Effector CD8-positive, alpha-beta T cell (primary cell): Measurements from ENCODE around the gene VPS13D.

Experiments
- DNase-seq: peaks from one replicate; lab custom pipeline; 2025; lab: John Stamatoyannopoulos, UW

The VPS13D gene

GRCh38 chr1:12228979-12229378 is 851 bp upstream of the VPS13D start:
- DNase-seq: no peak

DNA sequence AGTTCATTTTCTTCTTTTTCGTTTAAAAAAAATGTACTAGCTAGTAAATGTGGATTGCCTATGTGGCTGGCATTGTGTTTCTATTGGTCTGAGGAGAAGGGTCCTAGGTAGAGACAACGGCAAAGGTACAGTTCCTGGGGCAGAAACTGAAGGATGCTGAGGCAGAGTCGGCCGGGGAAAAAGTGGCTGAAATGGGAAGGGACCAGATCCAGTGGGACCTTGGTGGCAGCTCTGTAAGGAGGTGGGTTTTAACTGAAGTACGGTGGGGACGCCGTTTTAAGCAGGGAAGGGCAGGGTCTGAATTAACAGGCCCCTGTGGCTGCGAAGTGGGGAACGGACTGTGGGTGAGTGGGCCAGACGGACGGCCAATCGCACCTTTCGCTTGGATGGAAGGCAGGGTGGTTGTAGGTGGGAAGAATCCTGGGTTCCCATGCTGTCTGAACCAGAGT is 420 bp upstream of the VPS13D start:
- no peak for DNase-seq

DNA sequence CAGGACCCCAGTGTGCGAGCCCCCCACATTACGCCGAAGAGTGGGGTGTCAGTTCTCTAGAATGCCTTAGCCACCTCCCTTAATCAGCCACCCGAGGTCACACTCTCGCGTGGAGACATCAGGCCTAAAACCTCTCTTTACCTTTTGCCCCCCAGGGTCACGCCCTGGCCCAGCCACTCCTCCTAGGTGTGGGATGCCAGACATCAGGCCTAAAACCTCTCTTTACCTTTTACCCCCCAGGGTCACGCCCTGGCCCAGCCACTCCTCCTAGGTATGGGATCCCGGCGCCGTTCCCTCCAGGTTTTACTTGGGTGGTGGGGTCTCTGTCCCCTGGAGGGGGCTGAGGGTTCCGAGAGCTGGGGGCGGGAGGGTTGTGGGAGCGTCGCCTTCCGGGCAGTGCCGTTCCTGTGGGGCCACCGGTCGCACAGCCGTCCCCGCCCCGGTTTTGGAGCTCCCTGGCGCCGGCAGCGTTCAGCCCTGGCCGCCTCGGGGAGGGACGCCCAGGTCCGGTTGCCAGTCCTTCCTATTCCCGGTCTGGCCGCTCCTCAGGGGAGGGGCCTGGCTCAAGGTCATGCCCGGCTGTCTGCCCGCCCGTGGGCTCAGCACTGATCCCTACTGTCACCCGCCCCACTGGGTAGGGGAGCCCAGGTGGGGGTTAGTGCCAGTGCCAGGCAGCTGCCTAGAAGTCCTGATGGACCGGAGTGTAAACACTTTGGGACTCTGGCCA is 882 bp downstream of the VPS13D start:
- DNase-seq: no peak

DNA sequence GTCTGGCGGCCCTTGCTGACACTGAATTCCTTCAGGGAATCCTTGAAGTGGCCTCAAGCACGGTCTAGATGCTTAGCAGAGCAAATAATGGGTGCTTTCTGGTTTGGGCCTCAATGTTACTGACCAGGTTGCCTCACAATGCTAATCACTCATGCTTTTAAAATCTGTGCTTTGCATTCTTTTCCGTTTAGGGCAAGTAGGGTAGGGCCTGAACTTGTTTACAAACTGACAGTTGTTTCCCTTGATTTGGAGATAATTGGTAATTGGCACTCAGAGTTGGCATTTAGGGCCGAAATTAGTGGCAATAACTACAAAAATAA is 1.4 kb downstream of the VPS13D start:
- no peak for DNase-seq

DNA sequence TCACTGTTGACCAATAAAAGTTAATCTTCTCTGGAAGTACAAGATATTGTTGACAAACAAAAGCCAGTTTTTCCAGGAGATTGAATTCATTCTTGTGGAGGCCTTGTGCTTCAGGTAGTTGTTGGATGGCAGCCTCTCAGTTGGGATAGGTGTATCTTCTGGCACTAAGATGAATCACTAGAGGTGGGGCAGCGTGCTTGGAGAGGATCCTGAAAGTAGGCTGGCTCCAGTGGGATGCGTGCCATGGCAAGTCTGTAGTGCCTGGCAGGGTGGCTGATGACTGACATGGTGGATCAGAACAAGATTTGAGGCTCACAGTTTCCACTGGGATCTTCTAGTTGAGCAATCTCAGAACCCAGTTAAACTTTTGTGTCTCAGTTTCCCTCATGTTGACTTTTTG is 2.4 kb downstream of the VPS13D start:
- DNase-seq: no peak

- no peak for DNase-seq
Observed at GRCh38 chr1:12244078-12244477, 14.2 kb downstream of the VPS13D start.

DNA sequence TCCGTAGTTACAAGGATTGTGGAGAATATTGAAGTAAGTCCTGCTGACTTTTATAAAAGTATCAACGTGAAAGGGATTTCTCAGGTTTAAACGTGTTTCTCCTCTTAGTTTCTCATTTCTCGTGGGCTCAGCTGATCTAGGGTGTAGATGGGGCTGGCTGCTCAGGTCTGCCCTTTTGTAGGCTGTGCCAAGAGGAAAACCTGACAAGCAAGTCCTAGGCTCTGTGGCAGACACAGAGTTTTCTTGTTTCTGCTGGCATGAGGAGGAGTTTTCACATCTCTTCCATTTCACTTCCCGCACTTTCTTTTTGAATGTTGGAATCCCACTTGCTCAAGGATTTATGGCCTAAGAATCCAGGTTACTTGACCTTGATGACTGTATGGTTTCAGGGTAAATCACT is 14.8 kb downstream of the VPS13D start:
- DNase-seq: no peak

DNA sequence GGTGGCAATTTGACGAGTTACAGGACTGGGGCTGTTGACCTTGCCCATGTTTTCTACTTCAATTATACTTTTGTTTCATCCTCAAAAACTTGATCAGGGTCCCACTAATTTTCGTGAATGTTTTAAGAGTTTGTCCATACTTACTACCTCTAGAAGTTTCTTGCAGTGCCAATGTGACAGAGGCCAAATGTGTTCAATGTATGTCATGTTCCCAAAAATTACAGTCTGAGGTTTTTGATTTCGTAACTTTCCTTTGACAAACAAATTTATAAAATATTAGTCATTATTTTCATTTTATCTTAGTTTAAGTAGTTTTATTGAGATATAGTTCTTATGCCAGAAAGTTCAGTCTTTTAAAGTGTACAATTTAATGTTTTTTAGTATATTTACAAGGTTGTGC is 15.3 kb downstream of the VPS13D start:
- DNase-seq: no peak

GRCh38 chr1:12245733-12246132 is 15.9 kb downstream of the VPS13D start:
- no peak for DNase-seq

DNA sequence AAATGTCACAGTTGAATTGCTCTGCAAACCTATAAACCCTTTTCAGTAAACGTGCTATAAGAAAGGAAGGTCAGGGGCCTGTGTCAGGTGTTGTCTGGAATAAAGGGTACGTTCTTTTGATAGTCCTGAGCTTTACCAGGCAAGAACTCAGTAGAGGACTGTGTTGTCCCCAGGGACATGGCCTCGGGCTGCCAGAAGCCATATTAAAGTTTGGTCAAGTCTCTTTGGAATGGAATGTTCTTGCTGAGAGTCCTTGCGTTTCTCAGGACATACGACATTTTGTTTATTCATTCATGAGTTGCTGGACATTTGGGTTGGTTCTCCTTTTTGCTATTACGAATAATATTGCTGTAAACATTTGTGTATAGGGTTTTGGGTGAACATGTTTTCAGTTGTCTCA is 16.8 kb downstream of the VPS13D start:
- no peak for DNase-seq

DNA sequence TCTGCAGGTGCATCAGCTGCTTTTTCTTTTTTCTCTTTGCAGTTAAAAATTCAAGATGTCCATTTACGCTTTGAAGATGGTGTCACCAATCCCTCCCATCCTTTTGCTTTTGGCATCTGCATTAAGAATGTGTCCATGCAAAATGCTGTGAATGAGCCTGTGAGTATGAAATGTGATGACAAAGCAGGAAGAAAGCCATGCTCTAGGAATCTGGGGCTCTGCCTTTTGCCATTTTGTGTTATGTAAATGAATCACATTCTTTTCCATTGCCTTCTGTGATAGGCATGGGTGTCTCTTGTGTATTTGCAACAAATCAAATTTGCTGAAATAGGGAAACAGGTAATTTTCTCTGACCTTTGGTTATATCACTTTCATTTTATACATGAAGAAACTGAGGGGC is 19.4 kb downstream of the VPS13D start:
- DNase-seq: no peak

DNA sequence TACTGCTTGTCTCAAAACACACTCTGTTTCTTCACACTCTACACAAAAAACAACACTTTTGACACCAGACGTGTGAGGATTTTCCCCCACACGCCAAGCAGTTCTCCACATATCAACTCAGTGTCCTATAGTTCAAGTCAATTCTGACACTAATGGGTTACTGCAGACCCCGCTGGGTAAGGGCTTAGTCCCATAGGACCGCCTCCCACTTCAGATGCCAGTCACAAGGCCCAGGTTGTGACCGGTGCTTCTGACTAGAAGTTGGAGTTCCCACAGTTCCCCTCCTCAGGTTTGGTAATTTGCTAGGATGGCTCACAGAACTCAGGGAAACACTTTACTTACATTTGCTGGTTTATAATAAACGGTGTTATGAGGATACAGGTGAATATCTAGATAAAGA is 19.9 kb downstream of the VPS13D start:
- DNase-seq: no peak

DNA sequence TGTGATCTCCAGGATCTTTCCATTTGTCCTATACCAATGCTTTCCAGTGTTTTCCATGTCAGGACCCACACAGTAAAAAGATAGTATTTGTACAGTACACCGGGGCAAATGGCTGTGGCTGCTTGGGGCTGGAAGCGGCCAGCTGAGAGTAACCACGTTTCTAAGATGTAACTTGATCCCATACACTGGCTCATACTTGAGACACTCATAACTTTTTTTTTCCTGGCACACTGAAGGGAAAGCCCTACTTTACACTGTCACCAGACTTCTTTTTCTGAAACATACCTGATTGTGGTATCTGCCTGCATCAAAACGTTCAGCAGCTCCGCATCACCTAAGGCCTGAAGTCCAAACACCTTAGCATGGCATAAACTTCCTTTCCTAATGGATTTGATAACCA is 21.6 kb downstream of the VPS13D start:
- no peak for DNase-seq

DNA sequence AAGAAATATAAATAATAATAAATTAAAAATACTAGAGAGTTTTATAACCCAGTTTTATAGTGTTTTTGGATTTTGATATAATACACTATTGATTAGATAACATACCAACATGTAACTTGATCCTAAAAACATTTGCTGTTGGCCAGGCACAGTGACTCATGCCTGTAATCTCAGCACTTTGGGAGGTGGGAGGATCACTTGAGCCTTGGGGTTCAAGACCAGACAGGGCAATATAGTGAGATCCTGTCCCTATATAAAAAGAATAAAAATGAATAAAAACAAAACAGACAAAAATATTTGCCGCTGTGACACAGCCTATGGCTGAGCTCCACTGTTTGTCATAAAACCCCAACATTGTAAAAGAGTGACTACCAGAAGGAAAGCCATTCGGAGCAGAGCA is 26.1 kb downstream of the VPS13D start:
- no peak for DNase-seq

DNA sequence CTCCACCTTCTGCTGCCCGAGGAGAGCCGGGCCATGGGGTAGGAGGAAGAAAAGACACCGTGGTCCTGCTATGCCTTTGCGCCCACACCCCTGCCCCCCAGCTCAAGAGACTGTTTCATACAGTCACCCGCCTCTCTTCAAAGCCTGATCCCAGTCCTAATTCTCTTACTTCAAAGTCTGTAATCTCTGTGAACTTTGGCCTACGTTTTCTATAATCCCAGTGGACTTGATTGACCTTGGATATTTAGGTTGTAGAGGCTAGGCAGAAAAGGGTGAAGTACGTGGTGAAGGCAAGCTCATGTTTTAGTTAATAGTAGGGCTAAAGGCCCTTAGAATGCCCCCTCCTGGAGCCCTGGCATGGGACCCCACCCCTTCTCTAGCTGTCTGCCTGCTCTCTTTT is 28.4 kb downstream of the VPS13D start:
- no peak for DNase-seq

DNA sequence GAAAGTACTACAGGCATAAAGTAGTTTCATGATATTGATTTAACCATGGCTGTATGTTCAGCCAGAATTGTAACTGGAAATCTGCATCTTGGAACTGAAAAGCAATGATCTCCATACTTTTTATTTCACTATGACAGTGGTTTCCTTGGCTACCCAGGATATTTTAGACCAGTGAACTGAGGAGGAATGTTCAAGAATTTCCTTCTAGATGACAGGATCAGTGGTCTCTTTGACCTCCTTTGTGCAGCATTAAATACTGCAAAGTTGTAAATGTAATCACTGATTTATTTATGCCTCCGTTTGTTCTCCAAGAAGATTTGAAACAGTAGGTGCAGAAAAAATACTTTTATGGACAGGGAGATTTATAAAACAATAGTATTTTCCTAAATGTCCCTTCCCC is 39.5 kb downstream of the VPS13D start:
- DNase-seq: no peak

DNA sequence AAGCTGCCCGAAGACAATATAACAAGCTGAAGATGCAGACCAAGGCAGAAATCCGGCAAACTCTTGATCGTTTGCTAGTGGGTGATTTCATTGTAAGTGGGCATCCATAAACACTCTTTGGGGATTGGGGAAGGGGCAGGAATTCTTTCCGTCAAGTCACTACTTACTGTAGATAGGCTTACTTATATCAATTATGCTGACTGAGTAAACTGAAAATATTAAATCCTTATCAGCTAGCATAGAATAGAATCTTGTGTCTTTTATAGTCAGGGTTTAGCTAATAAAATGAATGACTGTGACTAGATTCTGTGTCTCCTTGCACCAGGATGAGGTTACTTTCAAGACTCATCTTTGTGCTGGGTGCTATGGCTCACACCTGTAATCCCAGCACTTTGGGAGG is 41.2 kb downstream of the VPS13D start:
- no peak for DNase-seq

GRCh38 chr1:12272770-12273169 is 42.9 kb downstream of the VPS13D start:
- DNase-seq: no peak

DNA sequence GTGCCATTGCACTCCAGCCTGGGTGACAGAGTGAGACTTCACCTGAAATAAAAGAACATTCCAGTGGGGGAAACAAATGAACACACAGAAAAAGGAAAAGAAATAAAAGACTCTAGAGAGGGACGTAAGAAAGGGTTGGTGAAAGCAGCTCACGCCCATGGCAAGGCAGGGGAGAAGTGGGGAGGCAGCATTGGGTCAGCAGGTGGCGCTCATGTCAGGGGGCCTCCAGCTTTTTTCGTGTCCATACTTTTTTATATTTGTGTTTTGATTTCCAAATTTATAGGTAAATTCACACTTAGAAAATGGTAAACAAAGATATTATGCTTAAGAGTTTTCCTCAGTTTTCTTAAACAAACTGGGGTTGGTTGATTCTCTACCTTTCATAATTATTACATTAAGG is 45.5 kb downstream of the VPS13D start:
- peak; percentile 2 for DNase-seq

GRCh38 chr1:12276225-12276624 is 46.4 kb downstream of the VPS13D start:
- DNase-seq: no peak

DNA sequence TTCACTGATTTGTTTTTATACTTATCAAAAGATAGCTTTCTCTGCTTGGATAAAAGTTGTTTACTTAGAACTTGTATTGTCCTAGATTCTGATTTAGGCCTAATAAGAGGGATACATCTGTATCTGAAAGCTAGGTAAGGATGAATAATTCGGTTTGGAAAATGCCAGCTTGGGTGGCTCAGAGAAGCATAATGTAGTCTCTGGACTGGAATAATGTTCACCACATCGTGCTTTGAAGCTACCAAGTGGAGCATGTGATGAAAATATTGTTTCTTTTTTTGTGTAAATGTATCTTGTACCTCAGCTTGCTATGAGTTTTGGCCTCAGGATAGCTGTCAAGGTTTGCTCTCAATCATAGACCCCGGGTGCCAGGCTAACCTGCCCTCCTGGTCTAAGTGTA is 49.2 kb downstream of the VPS13D start:
- DNase-seq: no peak

GRCh38 chr1:12279728-12280464 is 50.1 kb downstream of the VPS13D start:
- DNase-seq: no peak

- DNase-seq: no peak
Observed at GRCh38 chr1:12282142-12282541, 52.3 kb downstream of the VPS13D start.

DNA sequence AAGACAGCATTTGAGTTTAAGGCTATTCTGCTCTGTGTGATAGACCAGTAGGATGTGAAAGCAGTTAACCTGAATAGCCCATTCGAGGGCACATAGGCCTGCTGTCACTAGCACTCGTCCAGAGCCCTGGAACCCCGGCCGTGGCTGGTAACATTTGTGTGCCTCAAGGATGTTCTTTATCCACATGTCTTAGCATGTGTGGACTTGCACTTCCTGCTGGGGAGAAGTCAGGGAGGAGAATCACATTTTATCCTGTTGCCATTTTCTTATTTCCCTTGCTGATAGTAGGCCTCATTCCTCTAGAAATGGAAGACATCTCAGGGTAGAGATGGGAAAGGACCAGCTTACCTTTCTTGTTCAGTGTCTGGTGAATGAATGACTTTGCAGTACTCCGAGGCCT is 54.7 kb downstream of the VPS13D start:
- no peak for DNase-seq
